ENCODE results near the gene LYZL1.

GRCh38 chr10:29353887-29354561 is 65.2 kb downstream of the LYZL1 start:
- TF ChIP-seq EZH2phosphoT487 (IDR thresholded peaks at IDR 0.05; ENCODE audit: borderline replicate concordance): no peak
- TF ChIP-seq, protein P1, sequence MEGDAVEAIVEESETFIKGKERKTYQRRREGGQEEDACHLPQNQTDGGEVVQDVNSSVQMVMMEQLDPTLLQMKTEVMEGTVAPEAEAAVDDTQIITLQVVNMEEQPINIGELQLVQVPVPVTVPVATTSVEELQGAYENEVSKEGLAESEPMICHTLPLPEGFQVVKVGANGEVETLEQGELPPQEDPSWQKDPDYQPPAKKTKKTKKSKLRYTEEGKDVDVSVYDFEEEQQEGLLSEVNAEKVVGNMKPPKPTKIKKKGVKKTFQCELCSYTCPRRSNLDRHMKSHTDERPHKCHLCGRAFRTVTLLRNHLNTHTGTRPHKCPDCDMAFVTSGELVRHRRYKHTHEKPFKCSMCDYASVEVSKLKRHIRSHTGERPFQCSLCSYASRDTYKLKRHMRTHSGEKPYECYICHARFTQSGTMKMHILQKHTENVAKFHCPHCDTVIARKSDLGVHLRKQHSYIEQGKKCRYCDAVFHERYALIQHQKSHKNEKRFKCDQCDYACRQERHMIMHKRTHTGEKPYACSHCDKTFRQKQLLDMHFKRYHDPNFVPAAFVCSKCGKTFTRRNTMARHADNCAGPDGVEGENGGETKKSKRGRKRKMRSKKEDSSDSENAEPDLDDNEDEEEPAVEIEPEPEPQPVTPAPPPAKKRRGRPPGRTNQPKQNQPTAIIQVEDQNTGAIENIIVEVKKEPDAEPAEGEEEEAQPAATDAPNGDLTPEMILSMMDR (conservative IDR thresholded peaks at IDR 0.05; ENCODE audit: low read length): no peak

Data from Loucy (cell line).